Tibial nerve (tissue), 4 donors: Measurements from ENCODE around the gene ABCA5. TPM values are rescaled to one million over a fixed set of nuclear protein-coding genes. Genes with fewer than 3 reads are reported as not detected.

ENCODE experiments used
- DNase-seq, 2 donors: peaks; one replicate each; pipeline ENCODE4 v3.0.0-alpha.2; 2019; ENCODE audit warnings: low spot score in 2 of 2
- H3K27ac ChIP-seq, 4 donors: fragments of 200-600 bp; sonication (generic) in 3 of 4; one replicate each; pipeline ENCODE4 v1.5.1; 2017 to 2019; ENCODE audit warnings: mild to moderate bottlenecking in 1 of 4
- H3K27me3 ChIP-seq, 2 donors: fragments of 200-600 bp; sonication (generic) in 1 of 2; one replicate each; pipeline versions ENCODE4 v1.5.1 to v1.6.0; 2017 to 2019
- H3K36me3 ChIP-seq, 3 donors: fragments of 200-600 bp; sonication (generic); one replicate each; pipeline ENCODE4 v1.5.1; 2018 to 2019
- H3K4me1 ChIP-seq, 4 donors: fragments of 200-600 bp; sonication (generic) in 3 of 4; one replicate each; pipeline ENCODE4 v1.5.1; 2017 to 2019
- H3K4me3 ChIP-seq, 4 donors: fragments of 200-600 bp; sonication (generic) in 3 of 4; one replicate each; pipeline ENCODE4 v1.5.1; 2017 to 2019; ENCODE audit warnings: mild to moderate bottlenecking in 1 of 4, moderate library complexity in 1 of 4
- H3K9me3 ChIP-seq, 4 donors: fragments of 200-600 bp; sonication (generic) in 3 of 4; one replicate each; pipeline ENCODE4 v1.5.1; 2017 to 2019
- CTCF ChIP-seq, 5 experiments: fragments of 200-600 bp in 3 of 5; fragments of 450-650 bp in 2 of 5; sonication (generic) in 3 of 5; IDR thresholded peaks; one replicate each; pipeline ENCODE4 v1.5.1; 2016 to 2019; ENCODE audit warnings: antibody characterized with exemption in 5 of 5, mild to moderate bottlenecking in 3 of 5, moderate library complexity in 2 of 5
- EP300 ChIP-seq, 2 donors: sonication (generic); formaldehyde crosslinking; IDR thresholded peaks; one replicate each; pipeline ENCODE4 v1.6.1; 2017; ENCODE audit warnings: antibody characterized with exemption in 2 of 2, mild to moderate bottlenecking in 1 of 2
- POLR2A ChIP-seq, 2 donors: fragments of 450-650 bp; IDR thresholded peaks; one replicate each; pipeline ENCODE4 v1.6.1; 2017; ENCODE audit warnings: antibody characterized with exemption in 2 of 2, mild to moderate bottlenecking in 2 of 2, moderate library complexity in 2 of 2
- WGBS, 2 donors: methylation state at CpG; one replicate each; pipeline ENCODE4 v1.1.5; 2018; 5-methylcytosine and 5-hydroxymethylcytosine counted together
- total RNA-seq, 4 donors: library from RNA; depleted of rRNA; stranded (reverse); fragments of >200 nt; gene quantifications; one replicate each; pipeline ENCODE4 v1.1.0, GENCODE V29; 2016

The ABCA5 gene
- total RNA-seq, 4 donors from 2014 or later = 37.5 to 79.0 (median 58.2) TPM

- DNase-seq = no peak
- Histone ChIP-seq H3K27ac (peak overlapping the region in 1 of 4 donors; percentile 28), H3K4me1 (peaks cover 0 to 31% (median 3%) of the 10 kb centered on the region in 4 donors), H3K4me3 (no peak overlapping the region), H3K27me3 (no peaks in the 10 kb centered on the region), H3K36me3 (peaks cover 0 to 5% (median 0%) of the 10 kb centered on the region in 3 donors), H3K9me3 (no peaks in the 10 kb centered on the region)
- no peak for TF ChIP-seq EP300 (IDR thresholded peaks at IDR 0.05)
- no peak for TF ChIP-seq CTCF (IDR thresholded peaks at IDR 0.05)
- no peak for TF ChIP-seq POLR2A (IDR thresholded peaks at IDR 0.05)
- 71 to 73% methylated on average over 8 of the region's 8 CpGs for WGBS, 2 donors
Observed at GRCh38 chr17:69239611-69240600, 87.0 kb downstream of the ABCA5 start.

GRCh38 chr17:69236946-69237345 is 90.0 kb downstream of the ABCA5 start:
- no peak overlapping the region for H3K27ac ChIP-seq
- no peak overlapping the region for H3K4me3 ChIP-seq
- no peak for TF ChIP-seq CTCF (IDR thresholded peaks at IDR 0.05)
- TF ChIP-seq POLR2A (IDR thresholded peaks at IDR 0.05) = no peak
- no peak for TF ChIP-seq EP300 (IDR thresholded peaks at IDR 0.05)
- WGBS, 2 donors = 68 to 69% methylated on average over 3 of the region's 3 CpGs
- H3K36me3 ChIP-seq = no peaks in the 10 kb centered on the region
- H3K27me3 ChIP-seq = no peaks in the 10 kb centered on the region
- H3K4me1 ChIP-seq = peaks cover 0 to 33% (median 3%) of the 10 kb centered on the region in 4 donors
- no peak for DNase-seq
- peaks cover 0 to 20% (median 2%) of the 10 kb centered on the region in 4 donors for H3K9me3 ChIP-seq

- H3K36me3 ChIP-seq = no peaks in the 10 kb centered on the region
Observed at GRCh38 chr17:69236464-69236863, 90.5 kb downstream of the ABCA5 start.

GRCh38 chr17:69235338-69236058 is 91.4 kb downstream of the ABCA5 start:
- no peaks in the 10 kb centered on the region for H3K36me3 ChIP-seq
- H3K27ac ChIP-seq = peak overlapping the region in 2 of 4 donors; percentile 64 to 67
- TF ChIP-seq CTCF (IDR thresholded peaks at IDR 0.05) (peak; percentile 68 to 91 (median 79)), EP300 (IDR thresholded peaks at IDR 0.05) (peak in 1 of 2 donors; percentile 69), POLR2A (IDR thresholded peaks at IDR 0.05) (no peak)
- H3K4me1 ChIP-seq = peaks cover 0 to 33% (median 3%) of the 10 kb centered on the region in 4 donors
- peaks cover 0 to 34% (median 2%) of the 10 kb centered on the region in 4 donors for H3K9me3 ChIP-seq
- H3K4me3 ChIP-seq = no peak overlapping the region
- WGBS, 2 donors = 0 to 12% methylated on average over 1 of the region's 1 CpG
- DNase-seq = peak; percentile 75 to 89
- no peaks in the 10 kb centered on the region for H3K27me3 ChIP-seq

More at GRCh38 chr17:69236464-69236863, 90.5 kb downstream of the ABCA5 start:
- no peak overlapping the region for H3K4me3 ChIP-seq
- 49 to 55% methylated on average over 2 of the region's 2 CpGs for WGBS, 2 donors
- peaks cover 0 to 24% (median 2%) of the 10 kb centered on the region in 4 donors for H3K9me3 ChIP-seq
- H3K27me3 ChIP-seq = no peaks in the 10 kb centered on the region
- TF ChIP-seq POLR2A (IDR thresholded peaks at IDR 0.05) (no peak), CTCF (IDR thresholded peaks at IDR 0.05) (no peak), EP300 (IDR thresholded peaks at IDR 0.05) (no peak)
- peaks cover 0 to 33% (median 3%) of the 10 kb centered on the region in 4 donors for H3K4me1 ChIP-seq
- no peak overlapping the region for H3K27ac ChIP-seq
- no peak for DNase-seq
